Measurements from ENCODE around the gene RND3. TPM values are rescaled to one million over a fixed set of nuclear protein-coding genes. Genes with fewer than 3 reads are reported as not detected.

The RND3 gene
- total RNA-seq, 6 donors from 2014 or later: 13.0 to 40.0 (median 26.7) TPM

- DNase-seq (no peak), ATAC-seq (ENCODE audit: low FRiP score in 2 of 2) (no peak)
- Histone ChIP-seq H3K27ac (no peak overlapping the region), H3K36me3 (no peaks in the 10 kb centered on the region), H3K27me3 (no peaks in the 10 kb centered on the region), H3K4me1 (no peaks in the 10 kb centered on the region), H3K9me3 (no peaks in the 10 kb centered on the region), H3K4me3 (no peak overlapping the region)
- no peak for TF ChIP-seq POLR2A (IDR thresholded peaks at IDR 0.05)
- TF ChIP-seq EP300 (IDR thresholded peaks at IDR 0.05): no peak
- TF ChIP-seq POLR2AphosphoS5 (IDR thresholded peaks at IDR 0.05): no peak
- TF ChIP-seq, protein P1, sequence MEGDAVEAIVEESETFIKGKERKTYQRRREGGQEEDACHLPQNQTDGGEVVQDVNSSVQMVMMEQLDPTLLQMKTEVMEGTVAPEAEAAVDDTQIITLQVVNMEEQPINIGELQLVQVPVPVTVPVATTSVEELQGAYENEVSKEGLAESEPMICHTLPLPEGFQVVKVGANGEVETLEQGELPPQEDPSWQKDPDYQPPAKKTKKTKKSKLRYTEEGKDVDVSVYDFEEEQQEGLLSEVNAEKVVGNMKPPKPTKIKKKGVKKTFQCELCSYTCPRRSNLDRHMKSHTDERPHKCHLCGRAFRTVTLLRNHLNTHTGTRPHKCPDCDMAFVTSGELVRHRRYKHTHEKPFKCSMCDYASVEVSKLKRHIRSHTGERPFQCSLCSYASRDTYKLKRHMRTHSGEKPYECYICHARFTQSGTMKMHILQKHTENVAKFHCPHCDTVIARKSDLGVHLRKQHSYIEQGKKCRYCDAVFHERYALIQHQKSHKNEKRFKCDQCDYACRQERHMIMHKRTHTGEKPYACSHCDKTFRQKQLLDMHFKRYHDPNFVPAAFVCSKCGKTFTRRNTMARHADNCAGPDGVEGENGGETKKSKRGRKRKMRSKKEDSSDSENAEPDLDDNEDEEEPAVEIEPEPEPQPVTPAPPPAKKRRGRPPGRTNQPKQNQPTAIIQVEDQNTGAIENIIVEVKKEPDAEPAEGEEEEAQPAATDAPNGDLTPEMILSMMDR (IDR thresholded peaks at IDR 0.05): no peak
Observed at GRCh38 chr2:150421126-150421651, 66.3 kb downstream of the RND3 start.

DNA sequence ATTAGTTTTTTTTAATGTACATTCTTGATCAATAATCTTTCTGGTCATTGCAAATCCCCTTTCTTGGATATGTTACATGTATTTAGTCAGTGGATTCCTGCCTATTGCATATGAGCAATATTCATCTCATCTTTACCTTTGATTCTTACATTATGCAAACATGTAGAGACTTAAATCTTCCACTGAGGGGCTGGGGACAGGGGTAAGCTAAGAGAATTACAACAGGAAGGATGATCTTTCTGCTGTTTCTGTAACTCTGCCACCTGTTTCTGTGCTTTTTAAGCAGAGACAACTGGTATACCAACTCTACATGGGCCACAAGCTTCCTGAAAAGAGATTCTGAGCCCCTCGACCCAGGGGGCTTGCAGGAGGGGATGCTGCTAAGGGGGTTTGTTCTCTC lies 68.6 kb downstream of the RND3 start:
- Histone ChIP-seq H3K4me1 (no peaks in the 10 kb centered on the region), H3K36me3 (no peaks in the 10 kb centered on the region), H3K9me3 (no peaks in the 10 kb centered on the region), H3K4me3 (no peak overlapping the region), H3K27me3 (no peaks in the 10 kb centered on the region), H3K27ac (no peak overlapping the region)
- no peak for DNase-seq
- TF ChIP-seq, protein P1 (IDR thresholded peaks at IDR 0.05): no peak
- no peak for TF ChIP-seq POLR2A (IDR thresholded peaks at IDR 0.05)
- no peak for TF ChIP-seq EP300 (IDR thresholded peaks at IDR 0.05)
- TF ChIP-seq POLR2AphosphoS5 (IDR thresholded peaks at IDR 0.05): no peak
- WGBS, 2 donors: 50 to 60% methylated on average over 1 of the region's 1 CpG
- ATAC-seq (ENCODE audit: low FRiP score in 2 of 2): no peak

Data from upper lobe of left lung (tissue), 6 donors.